Measurements from ENCODE around the gene RNF223. TPM values are rescaled to one million over a fixed set of nuclear protein-coding genes. Genes with fewer than 3 reads are reported as not detected.
"Not testable (repeated sequence)": the region's sequence is repeated elsewhere in the genome, so short reads cannot be mapped to it uniquely, and the experiment has no call there.

Gene RNF223
- total RNA-seq, 1 experiment from 2014 or later = 147 TPM

GRCh38 chr1:1080951-1081310 lies 6.8 kb upstream of the RNF223 start:
- Histone ChIP-seq H3K79me2 (ENCODE audit: low read length) (no peaks in the 10 kb centered on the region), H3K27ac (ENCODE audit: low read length) (no peak overlapping the region), H3K9ac (ENCODE audit: low read length) (no peak overlapping the region), H3K4me3 (ENCODE audit: low read length) (no peak overlapping the region), H3K36me3 (ENCODE audit: low read depth, low read length) (no peaks in the 10 kb centered on the region), H3F3A (ENCODE audit: low read length, unreplicated experiment) (no peaks in the 10 kb centered on the region), H3K9me2 (replicated peaks; ENCODE audit: low read length) (no peaks in the 10 kb centered on the region), H3K4me1 (ENCODE audit: insufficient read depth, low read length) (peaks cover 12% of the 10 kb centered on the region), H4K20me1 (ENCODE audit: low read length) (no peaks in the 10 kb centered on the region), H3K27me3 (ENCODE audit: low read length) (no peaks in the 10 kb centered on the region), H3K4me2 (ENCODE audit: low read length) (no peak overlapping the region), H3K9me3 (ENCODE audit: low read length) (no peaks in the 10 kb centered on the region), H2AFZ (ENCODE audit: low read length) (no peak overlapping the region)
- BruUV-seq (replicated peaks) = no TSS peak
- ChIA-PET CTCF (no interaction called here), POLR2A (ENCODE audit: unreplicated experiment) (no interaction called here)
- ATAC-seq (no peak), DNase-seq (no peak)
- TF ChIP-seq CTCF (conservative IDR thresholded peaks at IDR 0.05; ENCODE audit: low read depth, low read length) (no peak), EZH2 (IDR thresholded peaks at IDR 0.05; ENCODE audit: low read length, unreplicated experiment) (no peak), EZH2phosphoT487 (IDR thresholded peaks at IDR 0.05; ENCODE audit: borderline replicate concordance, low read length) (no peak)
- intact Hi-C loops (cut with micrococcal nuclease) = no loop called here

- no peak for TF ChIP-seq EZH2phosphoT487 (IDR thresholded peaks at IDR 0.05; ENCODE audit: borderline replicate concordance, low read length)
- H3K9me2 ChIP-seq (replicated peaks; ENCODE audit: low read length) = no peaks in the 10 kb centered on the region
- no peaks in the 10 kb centered on the region for H4K20me1 ChIP-seq (ENCODE audit: low read length)
- H3K27ac ChIP-seq (ENCODE audit: low read length) = peak overlapping the region; percentile 87
- H3K9ac ChIP-seq (ENCODE audit: low read length) = peak overlapping the region; percentile 61
- peaks cover 12% of the 10 kb centered on the region for H3K4me1 ChIP-seq (ENCODE audit: insufficient read depth, low read length)
- H3K79me2 ChIP-seq (ENCODE audit: low read length) = no peaks in the 10 kb centered on the region
- BruUV-seq (replicated peaks) = no TSS peak
- ChIA-PET CTCF (interaction anchor here (0.6 to 1.0 kb wide), 2 partner anchors 13 to 16 kb away, joined by 5 to 6 read pairs; no protein-coding TSS in a partner anchor), POLR2A (ENCODE audit: unreplicated experiment) (interaction anchor here (0.9 to 1.2 kb wide), 3 partner anchors 11 to 66 kb away, joined by 3 to 4 read pairs (median 3); partner anchors contain the start of gene ISG15)
- H3K27me3 ChIP-seq (ENCODE audit: low read length) = no peaks in the 10 kb centered on the region
- H2AFZ ChIP-seq (ENCODE audit: low read length) = peak overlapping the region; percentile 51
- peak; percentile 82 for ATAC-seq
- peak overlapping the region; percentile 49 for H3K4me3 ChIP-seq (ENCODE audit: low read length)
- H3K9me3 ChIP-seq (ENCODE audit: low read length) = no peaks in the 10 kb centered on the region
- no peaks in the 10 kb centered on the region for H3K36me3 ChIP-seq (ENCODE audit: low read depth, low read length)
- no peaks in the 10 kb centered on the region for H3F3A ChIP-seq (ENCODE audit: low read length, unreplicated experiment)
- intact Hi-C loops (cut with micrococcal nuclease) = no loop called here
- peak overlapping the region; percentile 78 for H3K4me2 ChIP-seq (ENCODE audit: low read length)
- peak; percentile 78 for DNase-seq
Observed at GRCh38 chr1:1080122-1080757, 6.1 kb upstream of the RNF223 start.

GRCh38 chr1:1079408-1080121 lies 5.5 kb upstream of the RNF223 start:
- intact Hi-C loops (cut with micrococcal nuclease) = loop anchor here (1.0 kb wide), 1 partner anchor 37 kb away; the partner anchor contains the start of gene C1orf159
- Histone ChIP-seq H3K27ac (ENCODE audit: low read length) (peak overlapping the region; percentile 87), H4K20me1 (ENCODE audit: low read length) (no peaks in the 10 kb centered on the region), H3K4me2 (ENCODE audit: low read length) (peak overlapping the region; percentile 78), H3K4me1 (ENCODE audit: insufficient read depth, low read length) (peaks cover 16% of the 10 kb centered on the region), H3K9ac (ENCODE audit: low read length) (peak overlapping the region; percentile 61), H3K27me3 (ENCODE audit: low read length) (no peaks in the 10 kb centered on the region), H3K36me3 (ENCODE audit: low read depth, low read length) (no peaks in the 10 kb centered on the region), H2AFZ (ENCODE audit: low read length) (peak overlapping the region; percentile 51), H3K4me3 (ENCODE audit: low read length) (peak overlapping the region; percentile 49), H3K79me2 (ENCODE audit: low read length) (no peaks in the 10 kb centered on the region), H3K9me2 (replicated peaks; ENCODE audit: low read length) (no peaks in the 10 kb centered on the region), H3F3A (ENCODE audit: low read length, unreplicated experiment) (no peaks in the 10 kb centered on the region), H3K9me3 (ENCODE audit: low read length) (no peaks in the 10 kb centered on the region)
- peak; percentile 99 for DNase-seq
- TSS peak; percentile 77 for BruUV-seq (replicated peaks)
- ATAC-seq = peak; percentile 73
- ChIA-PET CTCF (interaction anchor here (0.5 to 1.0 kb wide), 4 partner anchors 14 to 194 kb away, joined by 3 to 8 read pairs (median 6); partner anchors contain the start of gene UBE2J2), POLR2A (ENCODE audit: unreplicated experiment) (interaction anchor here (0.5 to 1.2 kb wide), 5 partner anchors 11 to 112 kb away, joined by 3 to 5 read pairs (median 3); partner anchors contain the start of gene ISG15)
- TF ChIP-seq EZH2phosphoT487 (IDR thresholded peaks at IDR 0.05; ENCODE audit: borderline replicate concordance, low read length) = peak; percentile 91
- no peak for TF ChIP-seq EZH2 (IDR thresholded peaks at IDR 0.05; ENCODE audit: low read length, unreplicated experiment)

GRCh38 chr1:1077396-1077795 lies 3.3 kb upstream of the RNF223 start:
- H3K4me3 ChIP-seq (ENCODE audit: low read length); intact Hi-C loops (cut with micrococcal nuclease); H3F3A ChIP-seq (ENCODE audit: low read length, unreplicated experiment); POLR2A ChIA-PET (ENCODE audit: unreplicated experiment); H3K36me3 ChIP-seq (ENCODE audit: low read depth, low read length); H3K27me3 ChIP-seq (ENCODE audit: low read length); H3K4me2 ChIP-seq (ENCODE audit: low read length); H2AFZ ChIP-seq (ENCODE audit: low read length); H3K9me3 ChIP-seq (ENCODE audit: low read length); H3K27ac ChIP-seq (ENCODE audit: low read length); CTCF ChIA-PET; H3K9ac ChIP-seq (ENCODE audit: low read length); ATAC-seq; H3K9me2 ChIP-seq (replicated peaks; ENCODE audit: low read length); BruUV-seq (replicated peaks); DNase-seq: not testable (repeated sequence)
- Histone ChIP-seq H3K4me1 (ENCODE audit: insufficient read depth, low read length) (peaks cover 34% of the 10 kb centered on the region), H4K20me1 (ENCODE audit: low read length) (peaks cover 11% of the 10 kb centered on the region), H3K79me2 (ENCODE audit: low read length) (peaks cover 16% of the 10 kb centered on the region)
